Stimulated activated CD4-positive, alpha-beta T cell treated with anti-CD3 and anti-CD28 coated beads, Interleukin-12 subunit alpha, Interleukin-12 subunit beta, amount 100 ng/mL, for 4 hours (primary cell): ENCODE data around the gene IGSF11.
"Not testable (repeated sequence)": the region's sequence is repeated elsewhere in the genome, so short reads cannot be mapped to it uniquely, and the experiment has no call there.

Experiments
- DNase-seq: peaks from one replicate; pipeline ENCODE4 v3.0.0-alpha.2; 2020

IGSF11 gene

DNA sequence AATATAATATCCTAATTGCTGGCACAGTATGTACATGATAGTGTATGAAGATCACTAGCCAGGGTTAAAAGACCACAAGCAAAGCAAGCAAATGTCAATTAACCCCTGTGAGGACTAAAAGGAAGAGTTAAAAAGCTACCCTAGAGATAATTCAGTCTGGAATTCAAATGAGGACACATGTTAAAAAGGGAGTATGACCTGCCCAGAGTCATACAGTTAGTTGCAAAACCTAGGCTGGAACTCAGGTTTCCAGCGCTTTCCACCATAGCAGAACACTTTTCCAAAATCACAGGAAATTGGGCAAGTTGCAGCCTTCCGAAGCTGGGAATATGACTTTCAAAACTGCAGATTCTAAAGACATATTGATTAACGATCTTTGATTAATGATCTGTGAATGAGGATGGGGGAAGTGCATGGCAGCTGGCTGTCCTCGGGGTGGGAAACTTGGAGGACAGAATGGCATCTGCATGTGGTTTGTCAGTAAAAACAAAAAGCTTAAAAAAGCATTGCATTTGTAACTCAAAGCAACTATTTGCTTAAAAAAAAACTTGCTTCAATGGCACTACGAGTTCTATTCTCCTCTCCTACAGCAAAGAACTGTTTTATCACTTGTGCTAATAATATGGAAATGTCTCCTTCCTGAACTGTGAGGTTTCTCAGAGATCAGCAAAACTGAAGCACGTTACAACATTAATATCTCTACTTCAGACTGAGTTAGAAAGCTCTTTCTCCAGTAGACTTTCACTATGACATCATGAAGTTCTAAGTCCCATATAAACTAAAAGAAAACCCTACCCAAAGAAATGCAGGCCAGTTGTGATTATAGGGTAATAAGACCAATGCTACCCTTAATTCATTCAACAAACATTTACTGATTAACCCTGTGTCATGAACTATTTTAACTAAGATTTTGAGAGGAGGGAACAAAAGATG, 46.2 kb downstream of the IGSF11 start:
- no peak for DNase-seq

DNA sequence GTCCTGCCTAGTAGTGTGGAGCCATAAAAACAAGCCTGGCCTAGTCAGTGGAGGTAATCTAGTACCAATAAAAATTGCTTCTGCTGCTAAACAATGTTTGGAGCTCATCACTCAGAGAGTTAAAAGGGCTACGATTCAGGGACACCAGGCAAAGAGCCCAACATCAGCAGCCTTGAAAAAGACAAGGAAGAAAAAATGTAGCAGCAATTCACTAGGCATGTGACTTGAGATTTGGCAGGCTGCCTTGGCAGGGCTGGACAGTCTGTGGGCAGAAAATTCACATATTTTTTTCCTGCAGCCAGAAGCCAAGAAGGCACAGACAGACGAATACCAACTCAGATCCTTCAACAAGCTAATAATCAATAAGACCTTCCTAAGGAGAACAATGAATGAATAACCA, 47.2 kb downstream of the IGSF11 start:
- DNase-seq: no peak

DNA sequence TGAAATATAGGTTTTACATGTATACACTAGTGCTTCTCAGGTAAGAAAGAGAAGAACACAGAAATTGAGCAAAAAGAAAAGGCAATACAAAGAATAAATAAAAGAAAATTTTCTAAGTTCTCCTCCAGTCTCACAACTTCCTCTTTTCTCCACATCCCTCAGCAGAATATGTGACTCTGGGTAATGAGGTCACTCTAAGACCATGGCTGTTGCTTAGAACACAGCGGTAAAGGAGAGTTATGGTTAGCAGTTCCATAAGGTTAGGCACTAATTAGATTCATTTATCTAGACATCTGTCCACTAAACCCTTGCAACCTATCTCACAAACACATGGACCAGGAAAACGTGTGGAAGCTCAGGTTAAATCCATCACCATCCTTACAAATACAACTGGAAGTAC, 47.9 kb downstream of the IGSF11 start:
- DNase-seq: no peak

DNA sequence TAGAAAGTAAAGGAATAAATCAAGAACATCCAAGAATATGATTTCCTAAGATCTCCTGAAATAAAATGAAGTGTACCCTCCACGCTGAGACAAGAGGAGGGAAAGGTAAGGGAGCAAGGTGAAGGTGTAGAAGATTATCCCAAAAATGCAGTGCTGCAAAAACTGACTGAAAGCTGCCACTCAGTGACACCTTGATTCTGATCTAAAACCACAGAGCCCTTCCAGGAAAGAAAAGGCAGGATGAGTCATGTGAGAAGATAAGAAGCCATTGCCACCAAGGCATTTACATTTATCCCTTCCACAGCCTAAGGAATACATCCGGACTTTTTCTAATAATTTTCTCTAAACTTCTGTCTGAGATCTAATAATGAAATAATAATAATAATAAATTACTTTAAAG, 49.9 kb downstream of the IGSF11 start:
- DNase-seq: no peak

DNA sequence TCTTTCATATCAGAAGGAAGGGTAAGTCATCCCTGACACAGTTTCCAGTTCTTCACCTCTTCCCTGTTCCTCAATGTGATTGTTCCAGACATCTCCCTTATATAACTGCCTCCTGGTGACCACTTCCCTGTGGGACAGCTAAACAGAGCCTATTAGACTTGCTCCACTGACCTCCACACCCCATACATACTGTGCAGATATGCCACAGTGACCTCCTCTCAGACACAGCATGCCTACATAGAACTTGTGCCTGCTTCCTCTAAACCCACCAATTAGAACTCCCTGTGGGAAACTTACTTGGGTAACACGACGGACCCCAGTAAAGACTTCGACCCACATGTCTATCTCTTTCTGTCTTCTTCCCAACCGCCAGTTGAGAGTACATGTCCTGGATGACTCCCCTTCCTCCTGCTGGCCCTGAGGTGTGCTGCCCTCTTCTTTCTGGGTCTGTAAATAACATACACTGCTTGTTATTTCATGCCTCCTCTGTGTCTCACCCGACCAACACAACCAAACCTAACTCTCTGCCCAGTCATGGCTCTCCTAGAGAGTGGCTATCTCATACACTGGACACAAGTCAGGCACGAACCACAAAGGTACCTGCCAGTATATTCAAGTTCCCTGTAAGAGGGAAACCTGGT, 53.0 kb downstream of the IGSF11 start:
- no peak for DNase-seq

DNA sequence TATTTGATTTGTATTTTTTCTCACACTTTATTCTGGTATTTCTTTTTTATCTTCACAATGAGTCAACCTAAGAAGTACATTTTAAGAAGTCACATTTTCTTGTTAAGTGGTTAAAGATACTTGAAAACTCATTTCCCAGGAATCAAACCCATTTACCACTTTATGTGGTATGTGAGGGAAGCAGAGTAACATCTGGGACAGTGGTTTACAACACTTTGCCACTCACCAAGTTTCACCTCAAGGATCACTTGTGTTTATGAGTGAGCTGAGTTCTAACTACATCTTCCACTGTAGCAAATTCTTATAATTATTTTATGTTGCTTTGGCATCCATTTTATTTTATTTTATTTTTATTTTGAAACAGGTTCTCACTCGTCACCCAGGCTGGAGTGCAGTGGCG, 53.8 kb downstream of the IGSF11 start:
- no peak for DNase-seq

DNA sequence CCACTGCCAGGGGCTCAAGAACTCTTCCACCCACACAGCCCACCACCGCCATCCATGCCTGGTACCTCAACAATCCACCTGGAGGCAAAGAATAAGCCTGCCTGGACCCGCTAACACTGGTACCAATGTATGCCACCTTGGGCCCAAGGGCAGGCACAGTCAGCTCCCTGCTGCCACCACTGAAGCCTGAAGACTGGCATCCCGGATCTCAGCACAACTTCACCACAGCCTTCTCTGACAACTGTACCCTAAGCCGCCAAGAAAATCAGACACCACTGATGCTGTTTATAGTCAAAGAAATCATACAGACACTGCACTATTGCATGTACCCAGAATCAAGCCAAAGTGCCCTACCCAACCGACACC, 56.3 kb downstream of the IGSF11 start:
- DNase-seq: no peak

DNA sequence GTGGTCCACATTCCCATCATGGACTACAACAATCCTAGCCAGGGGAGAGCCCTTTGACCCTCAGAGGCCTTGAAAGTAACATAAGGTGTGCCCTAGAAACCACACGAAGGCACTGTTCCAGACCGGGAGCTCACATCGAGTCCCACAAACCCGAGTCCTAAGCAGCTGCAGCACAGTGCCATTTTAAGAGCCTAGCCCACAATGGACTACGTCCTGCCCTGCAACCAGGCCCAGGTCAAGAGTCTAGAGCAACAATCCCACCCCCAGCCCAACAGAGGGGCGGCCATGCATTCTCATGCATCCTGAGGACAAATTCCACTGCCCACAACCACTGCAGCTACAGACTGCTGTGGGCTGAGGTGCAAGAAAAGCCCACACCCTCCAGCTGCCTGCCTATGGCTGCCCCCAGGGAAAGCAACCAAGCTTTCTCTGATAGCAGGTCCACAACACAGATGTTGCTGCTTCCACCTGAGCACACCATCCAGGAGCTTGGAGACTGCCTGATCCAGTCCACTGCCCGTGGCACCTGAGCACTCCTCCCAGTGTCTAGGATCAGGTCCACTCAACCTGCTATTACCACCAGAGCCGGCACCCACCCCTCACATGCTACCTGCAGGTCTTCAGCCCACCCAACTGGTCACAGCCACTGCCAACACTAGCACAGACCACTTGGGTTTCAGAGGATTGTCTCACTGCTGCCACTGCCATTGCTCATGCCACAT, 56.8 kb downstream of the IGSF11 start:
- DNase-seq: no peak

DNA sequence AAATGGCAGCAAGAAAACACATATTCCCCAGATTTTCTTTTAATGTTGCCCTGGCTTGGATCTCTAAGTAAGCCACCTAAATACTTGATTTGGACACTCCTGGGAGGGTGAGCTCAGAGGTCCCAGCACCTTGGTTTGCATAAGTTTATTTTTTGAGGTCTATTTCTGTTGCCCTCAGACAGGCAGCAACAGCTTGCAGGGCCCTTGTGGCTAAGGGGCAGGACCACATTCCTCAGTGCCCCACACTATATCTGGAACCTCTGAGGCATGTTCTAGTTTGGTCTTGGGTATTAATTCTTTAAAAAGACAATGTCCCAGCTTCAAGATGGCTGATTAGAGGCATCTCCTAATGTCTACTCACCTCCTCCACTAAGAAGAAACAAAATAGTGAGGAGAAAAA, 57.5 kb downstream of the IGSF11 start:
- no peak for DNase-seq

DNA sequence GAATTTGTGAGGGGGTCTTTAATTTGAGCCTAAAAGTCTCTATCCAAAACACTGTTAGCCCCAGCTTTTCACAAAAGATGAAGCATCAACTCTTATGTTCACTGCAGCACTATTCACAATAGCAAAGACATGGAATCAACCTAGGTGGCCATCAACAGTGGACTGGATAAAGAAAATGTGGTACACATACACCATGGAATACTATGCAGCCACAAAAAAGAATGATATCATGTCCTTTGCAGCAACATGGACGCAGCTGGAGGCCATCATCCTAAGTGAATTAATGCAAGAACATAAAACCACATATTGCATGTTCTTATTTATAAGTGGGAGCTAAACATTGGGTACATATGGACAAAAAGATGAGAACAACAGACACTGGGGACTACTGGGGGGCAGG, 59.2 kb downstream of the IGSF11 start:
- not testable (repeated sequence) for DNase-seq

DNA sequence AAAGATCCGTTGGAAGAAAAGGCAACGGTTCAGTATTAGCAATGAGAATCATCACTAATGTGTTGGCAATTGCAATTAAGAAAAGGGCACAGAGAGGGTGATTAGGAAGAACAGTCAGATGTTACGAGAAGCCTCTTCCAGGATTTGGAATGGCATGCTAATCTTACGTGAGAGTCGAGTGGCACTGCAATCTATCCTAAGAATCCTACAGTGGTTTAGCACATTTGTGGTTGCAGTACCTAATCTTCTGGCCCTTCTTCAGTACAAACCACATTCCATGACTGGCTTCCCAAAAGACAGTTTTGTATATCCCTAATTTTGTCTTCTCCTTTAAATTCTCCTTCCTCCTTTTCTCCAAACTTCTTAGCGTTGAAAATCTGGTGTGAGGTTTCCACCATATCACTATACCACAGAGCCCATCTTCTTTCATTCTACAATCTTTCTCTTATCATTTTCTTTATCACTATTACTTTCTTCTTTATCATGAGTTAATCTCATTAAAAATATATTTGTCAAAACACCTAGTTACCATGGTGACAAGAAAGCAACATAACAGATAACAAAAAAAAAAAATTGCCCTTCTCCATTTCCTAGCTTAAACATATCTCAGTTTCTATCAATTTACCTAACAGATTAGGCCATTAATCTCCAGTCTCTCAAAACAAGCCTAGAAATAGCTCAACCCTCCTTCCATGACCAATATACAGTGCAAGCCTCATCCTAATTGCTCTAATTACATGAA, 60.1 kb downstream of the IGSF11 start:
- DNase-seq: no peak

DNA sequence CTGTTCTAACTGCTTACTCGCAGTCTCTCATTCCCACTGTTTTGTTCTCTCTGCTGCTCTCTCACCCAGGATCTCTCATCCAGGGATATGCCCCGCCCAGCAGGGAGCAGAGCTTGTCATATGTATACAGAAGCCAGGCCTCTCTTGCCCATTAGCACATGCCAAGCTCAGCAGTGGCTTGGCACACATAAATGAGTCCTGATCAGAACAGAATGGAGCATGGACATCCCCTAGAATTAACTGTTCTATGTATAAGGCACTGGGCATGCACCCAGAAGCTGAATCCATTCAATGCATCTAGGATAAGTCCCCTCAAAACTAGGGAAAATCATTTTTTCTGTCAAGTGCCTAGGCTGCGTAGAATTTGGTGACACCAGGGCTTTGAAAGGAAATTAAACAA, 61.6 kb downstream of the IGSF11 start:
- DNase-seq: no peak

DNA sequence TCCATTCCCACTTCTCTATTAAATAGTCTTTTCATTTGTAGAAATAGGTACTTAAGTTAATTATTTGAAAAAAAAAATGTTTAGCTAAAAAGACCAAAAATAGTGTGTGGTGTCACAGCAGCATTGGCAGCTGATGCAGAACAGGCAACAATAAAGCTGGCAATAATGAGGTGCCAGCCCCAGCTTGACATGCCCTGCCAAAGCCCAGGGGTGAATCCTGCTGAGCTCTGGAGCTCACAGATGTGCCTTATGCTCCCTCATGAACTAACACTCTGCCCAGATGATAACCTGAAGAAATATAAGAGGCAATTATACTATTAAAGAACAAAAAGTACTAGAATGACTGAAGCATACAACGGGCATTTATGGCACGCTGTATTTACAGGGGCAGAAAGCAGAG, 63.8 kb downstream of the IGSF11 start:
- no peak for DNase-seq

DNA sequence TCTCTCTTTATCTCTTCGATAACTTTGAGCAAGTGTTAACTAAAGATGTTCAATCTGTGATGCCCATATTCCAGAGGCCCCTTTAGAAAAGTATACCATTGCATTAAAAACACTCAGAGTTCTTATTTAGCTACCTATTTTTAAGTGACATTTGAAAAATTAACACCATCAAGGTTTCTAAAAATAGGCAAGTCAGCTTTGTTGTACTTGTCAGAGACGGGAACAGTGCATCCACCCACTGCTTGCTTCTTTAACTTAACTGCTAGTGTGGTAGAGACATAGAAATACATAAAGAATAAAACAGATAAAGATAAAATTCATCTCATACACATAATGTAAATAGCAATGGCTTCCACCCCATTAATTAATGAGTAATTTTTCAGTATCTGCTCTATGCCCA, 66.0 kb downstream of the IGSF11 start:
- DNase-seq: no peak

DNA sequence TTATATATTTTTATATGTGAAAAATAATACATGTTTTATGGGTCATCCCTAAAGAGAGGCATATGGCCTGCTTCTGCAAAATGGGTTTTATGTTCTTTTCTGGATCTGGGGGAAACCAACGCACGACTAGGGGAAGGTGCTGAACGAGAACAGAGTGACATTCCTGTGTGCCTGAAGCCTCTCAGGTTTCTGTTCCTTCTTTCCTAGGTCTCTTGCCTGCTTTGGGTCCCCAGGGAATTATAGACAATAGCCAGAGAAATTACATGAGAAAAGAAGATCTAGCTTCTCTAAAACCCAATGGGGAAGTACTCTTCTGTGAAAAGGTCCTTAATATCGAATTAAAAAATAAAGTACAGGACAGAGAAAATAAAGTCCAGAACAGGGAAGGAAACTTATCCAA, 66.5 kb downstream of the IGSF11 start:
- DNase-seq: no peak

DNA sequence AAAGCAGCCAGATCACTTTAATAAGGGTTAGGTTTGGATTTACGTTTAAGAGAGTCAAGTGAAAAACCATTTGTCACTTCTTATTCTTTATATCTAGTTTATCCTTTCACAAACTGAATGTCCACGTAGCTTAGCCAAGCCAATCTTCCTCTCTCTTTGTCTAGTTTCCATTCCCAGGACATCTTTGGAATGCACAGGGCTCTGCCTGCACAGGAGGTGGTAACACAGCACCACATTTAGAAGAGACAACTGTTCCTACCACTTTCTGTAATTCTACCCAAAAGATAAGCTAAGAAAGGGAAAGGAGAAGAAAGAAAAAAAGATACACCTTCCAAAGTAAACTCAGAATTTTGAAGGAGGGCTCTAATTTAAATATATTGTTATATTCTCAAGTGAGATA, 67.9 kb downstream of the IGSF11 start:
- DNase-seq: no peak

DNA sequence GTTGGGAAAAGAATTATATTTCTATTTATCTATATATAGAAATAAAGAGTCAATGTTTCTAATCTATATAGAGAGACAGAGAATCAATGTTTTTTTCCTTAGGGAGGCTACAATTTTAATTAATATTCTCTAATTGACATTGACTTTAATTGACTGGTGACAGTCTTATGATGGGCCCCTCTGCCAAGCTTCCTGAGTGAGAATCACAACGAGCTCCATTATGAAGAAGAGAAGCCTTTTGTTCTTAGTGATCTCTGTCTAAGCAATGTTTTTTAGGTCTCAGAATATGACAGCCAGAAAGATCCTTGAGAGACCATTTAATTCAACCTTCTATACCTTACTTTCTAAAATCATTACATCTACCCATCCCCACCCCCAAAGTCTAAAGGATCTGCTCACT, 70.9 kb downstream of the IGSF11 start:
- DNase-seq: no peak

DNA sequence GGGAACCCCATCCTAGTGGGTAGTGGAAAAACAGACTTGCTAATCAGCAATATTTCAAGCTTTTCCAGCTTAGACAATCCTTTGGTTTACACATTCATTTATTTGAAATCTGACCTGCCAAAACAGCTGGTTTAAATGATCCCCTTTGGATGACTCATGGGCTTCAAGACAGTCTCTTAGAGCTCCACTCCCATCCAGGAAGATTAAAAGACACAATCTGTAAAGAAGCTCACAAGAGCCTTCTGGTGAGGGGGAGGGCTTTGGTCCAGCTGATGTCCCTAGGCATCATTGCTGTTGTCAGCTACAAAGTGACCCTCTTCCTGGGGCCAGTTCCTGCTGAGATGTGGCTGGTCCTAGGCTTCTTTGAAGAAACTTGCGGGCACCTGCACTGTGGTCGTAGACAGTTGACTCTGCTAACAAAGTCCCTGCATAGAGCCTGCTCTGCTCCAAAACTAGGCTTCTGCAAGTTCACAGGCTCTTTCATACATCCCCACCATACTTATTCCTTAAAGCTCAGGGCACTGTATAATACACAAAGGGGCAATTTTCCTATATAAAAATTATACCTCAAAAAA, 73.7 kb downstream of the IGSF11 start:
- no peak for DNase-seq

DNA sequence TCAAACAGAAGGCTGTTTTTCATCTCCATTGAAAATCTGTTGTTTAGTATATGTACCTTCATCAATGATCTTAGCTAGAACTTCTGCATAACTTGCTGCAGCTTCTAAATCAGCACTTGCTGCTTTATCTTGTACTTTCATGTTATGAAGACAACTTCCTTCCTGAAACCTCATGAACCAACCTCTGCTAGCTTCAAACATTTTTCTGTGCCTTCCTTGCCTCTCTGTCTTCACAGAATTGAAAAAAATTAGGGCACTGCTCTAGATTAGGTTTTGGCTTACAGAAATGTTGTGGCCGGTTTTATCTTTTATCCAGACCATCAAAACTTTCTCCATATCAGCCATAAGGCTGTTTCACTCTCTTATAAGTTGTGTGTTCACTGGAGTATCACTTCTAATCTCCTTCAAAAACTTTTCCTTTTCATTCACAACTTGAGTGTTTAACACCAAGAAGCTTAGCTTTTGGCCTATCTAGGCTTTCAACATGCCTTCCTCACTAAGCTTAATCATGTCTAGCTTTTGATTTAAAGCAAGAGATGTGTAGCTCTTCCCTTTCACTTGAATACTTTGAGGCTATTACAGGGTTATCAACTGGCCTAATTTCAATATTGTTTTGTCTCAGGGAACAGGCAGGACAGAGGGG, 78.6 kb downstream of the IGSF11 start:
- no peak for DNase-seq

DNA sequence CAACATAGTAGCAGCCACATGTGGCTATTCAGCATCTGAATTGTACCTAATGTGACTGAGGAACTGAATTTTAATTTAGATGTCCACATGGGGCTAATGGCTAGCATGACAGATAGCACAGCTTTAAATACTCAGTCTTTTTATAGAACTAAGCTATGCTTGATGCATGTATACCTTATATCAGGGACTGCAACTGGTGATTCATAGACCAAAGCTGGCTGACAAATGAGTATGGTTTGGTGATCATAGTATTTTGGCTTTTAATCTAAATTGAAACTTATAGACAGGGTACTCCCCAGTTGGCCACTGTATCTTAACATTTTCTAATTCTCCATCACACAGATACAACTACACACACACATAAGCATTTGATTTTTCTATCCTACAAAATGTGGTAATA, 83.6 kb downstream of the IGSF11 start:
- DNase-seq: no peak

DNA sequence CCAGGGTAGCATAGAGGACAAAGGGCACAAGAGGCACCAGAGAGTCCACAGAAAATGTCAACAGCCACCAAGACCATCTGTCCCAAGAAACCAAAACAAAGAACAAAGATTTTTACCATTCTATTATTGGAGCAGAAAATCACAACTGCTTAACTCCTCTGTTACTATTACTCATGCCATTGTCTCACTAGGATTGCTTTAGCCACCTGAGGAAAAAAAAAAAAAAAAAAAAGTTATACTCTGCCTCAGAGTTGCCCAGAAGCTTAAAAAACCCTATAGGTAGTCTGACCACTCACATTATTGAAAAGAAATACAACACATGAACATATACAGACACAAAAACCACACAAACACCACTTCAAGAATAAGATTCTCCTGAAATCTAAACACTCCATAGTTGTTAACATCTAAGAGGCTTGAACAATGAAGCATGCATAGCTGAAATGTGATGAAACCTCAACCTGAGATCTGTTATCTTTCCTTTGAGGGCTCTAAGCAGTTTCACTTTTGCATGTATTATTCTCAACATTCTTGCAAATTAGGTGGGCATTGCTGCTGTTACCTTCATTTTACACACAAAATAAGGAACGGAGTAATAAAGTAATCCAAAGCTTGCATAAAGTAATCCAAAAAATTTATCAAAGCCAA, 85.4 kb downstream of the IGSF11 start:
- no peak for DNase-seq

DNA sequence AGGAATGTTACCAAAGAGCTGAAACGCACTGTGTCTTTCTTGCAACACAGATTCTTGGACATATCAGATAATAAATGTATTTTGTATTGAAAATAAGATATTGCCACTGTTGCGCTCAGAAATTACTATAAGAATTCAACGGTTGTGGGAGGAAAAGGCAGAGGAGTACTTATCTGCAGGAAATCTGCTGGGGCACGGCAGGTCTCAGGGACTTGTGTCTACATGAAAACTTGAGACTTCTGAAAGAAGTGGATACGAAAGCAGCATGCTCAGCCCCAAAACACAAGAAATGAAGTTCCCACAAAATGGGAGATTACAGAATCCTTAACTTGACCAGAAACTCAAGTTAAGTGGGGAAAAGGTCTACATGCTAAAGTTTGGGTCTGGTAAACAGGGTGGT, 86.5 kb downstream of the IGSF11 start:
- no peak for DNase-seq
